ENCODE results near the gene PRDX6.
"Not testable (repeated sequence)": the region's sequence is repeated elsewhere in the genome, so short reads cannot be mapped to it uniquely, and the experiment has no call there.

GRCh38 chr1:173514503-173514902 is 37.4 kb downstream of the PRDX6 start:
- not testable (repeated sequence) for TF ChIP-seq CTCF (IDR thresholded peaks at IDR 0.05; ENCODE audit: insufficient read depth, low read length, poor library complexity, severe bottlenecking); EZH2phosphoT487 (conservative IDR thresholded peaks at IDR 0.05; ENCODE audit: low read length)
